GM23248 (cell line): Measurements from ENCODE around the gene TTLL9.

Source experiments
- EZH2 ChIP-seq: fragments of 200-600 bp; sonication (generic); IDR thresholded peaks from 2 replicates; pipeline ENCODE4 v1.6.1; 2018; ENCODE audit warnings: antibody characterized with exemption, mild to moderate bottlenecking; ENCODE audit not compliant: insufficient read depth, poor library complexity, severe bottlenecking
- EZH2phosphoT487 ChIP-seq: fragments of 200-600 bp; sonication (generic); IDR thresholded peaks from 2 replicates; pipeline ENCODE4 v1.6.1; 2018; ENCODE audit warnings: antibody characterized with exemption, moderate library complexity, mild to moderate bottlenecking, low read depth; ENCODE audit not compliant: insufficient read depth

- TF ChIP-seq EZH2phosphoT487 (no peak), EZH2 (no peak)
These were observed 24.7 kb downstream of the TTLL9 start for GRCh38 chr20:31894980-31895675.
